ENCODE measurements around the gene COA6.

The COA6 gene

GRCh38 chr1:234427950-234428646, 54.8 kb downstream of the COA6 start:
- Histone ChIP-seq H3K4me3 (ENCODE audit: low read depth, low read length) (no peak overlapping the region), H3K27ac (no peak overlapping the region), H3K9me3 (ENCODE audit: severe bottlenecking) (no peaks in the 10 kb centered on the region), H3K36me3 (peaks cover 57% of the 10 kb centered on the region), H3K27me3 (ENCODE audit: insufficient read depth, low read depth, severe bottlenecking) (no peaks in the 10 kb centered on the region)
- DNase-seq = no peak
- no peak for TF ChIP-seq CTCF (IDR thresholded peaks at IDR 0.05; ENCODE audit: low read depth, low read length)

- TF ChIP-seq CTCF (IDR thresholded peaks at IDR 0.05; ENCODE audit: low read depth, low read length) = no peak
- H3K4me3 ChIP-seq (ENCODE audit: low read depth, low read length) = no peak overlapping the region
- H3K9me3 ChIP-seq (ENCODE audit: severe bottlenecking) = no peaks in the 10 kb centered on the region
- no peak for DNase-seq
- H3K27ac ChIP-seq = no peak overlapping the region
- peaks cover 70% of the 10 kb centered on the region for H3K36me3 ChIP-seq
- no peaks in the 10 kb centered on the region for H3K27me3 ChIP-seq (ENCODE audit: insufficient read depth, low read depth, severe bottlenecking)
Measured at GRCh38 chr1:234429434-234429806, 56.2 kb downstream of the COA6 start.

DNA sequence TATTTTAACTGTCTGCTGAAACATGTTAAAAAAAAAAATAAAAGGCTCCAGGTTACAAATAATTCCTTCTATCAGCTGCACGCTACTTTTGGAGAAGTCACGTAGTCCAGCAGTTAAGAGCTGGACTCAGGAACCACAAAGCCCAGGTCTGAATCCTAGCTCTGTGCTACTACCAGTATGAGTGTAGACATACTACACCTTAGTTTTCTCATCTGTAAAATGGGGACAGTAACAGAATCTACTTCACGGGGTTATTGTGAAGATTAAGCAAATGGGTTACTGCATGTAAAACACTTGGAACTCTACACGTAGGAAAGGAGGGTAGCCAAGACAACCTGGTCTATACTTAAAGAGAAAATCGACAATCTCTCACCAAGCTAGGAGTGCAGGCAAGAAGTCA, 57.4 kb downstream of the COA6 start:
- no peak for DNase-seq
- TF ChIP-seq CTCF (IDR thresholded peaks at IDR 0.05; ENCODE audit: low read depth, low read length) = no peak

GRCh38 chr1:234431255-234431654, 58.0 kb downstream of the COA6 start:
- TF ChIP-seq CTCF (IDR thresholded peaks at IDR 0.05; ENCODE audit: low read depth, low read length) = no peak

More for the DNA sequence above, 57.4 kb downstream of the COA6 start:
- H3K4me3 ChIP-seq (ENCODE audit: low read depth, low read length) = no peak overlapping the region
- peaks cover 72% of the 10 kb centered on the region for H3K36me3 ChIP-seq
- no peak overlapping the region for H3K27ac ChIP-seq
- H3K9me3 ChIP-seq (ENCODE audit: severe bottlenecking) = no peaks in the 10 kb centered on the region
- no peaks in the 10 kb centered on the region for H3K27me3 ChIP-seq (ENCODE audit: insufficient read depth, low read depth, severe bottlenecking)

GRCh38 chr1:234433563-234434285, 60.5 kb downstream of the COA6 start:
- DNase-seq = no peak
- H3K4me3 ChIP-seq (ENCODE audit: low read depth, low read length) = no peak overlapping the region
- no peak for TF ChIP-seq CTCF (IDR thresholded peaks at IDR 0.05; ENCODE audit: low read depth, low read length)

More at GRCh38 chr1:234431255-234431654, 58.0 kb downstream of the COA6 start:
- Histone ChIP-seq H3K9me3 (ENCODE audit: severe bottlenecking) (no peaks in the 10 kb centered on the region), H3K27me3 (ENCODE audit: insufficient read depth, low read depth, severe bottlenecking) (no peaks in the 10 kb centered on the region), H3K27ac (no peak overlapping the region), H3K4me3 (ENCODE audit: low read depth, low read length) (no peak overlapping the region), H3K36me3 (peaks cover 69% of the 10 kb centered on the region)
- no peak for DNase-seq

More at GRCh38 chr1:234433563-234434285, 60.5 kb downstream of the COA6 start:
- no peaks in the 10 kb centered on the region for H3K27me3 ChIP-seq (ENCODE audit: insufficient read depth, low read depth, severe bottlenecking)
- peaks cover 60% of the 10 kb centered on the region for H3K36me3 ChIP-seq
- no peak overlapping the region for H3K27ac ChIP-seq
- H3K9me3 ChIP-seq (ENCODE audit: severe bottlenecking) = no peaks in the 10 kb centered on the region

Measured in WERI-Rb-1 (cell line).